Measurements from ENCODE around the gene COBL.

DNA sequence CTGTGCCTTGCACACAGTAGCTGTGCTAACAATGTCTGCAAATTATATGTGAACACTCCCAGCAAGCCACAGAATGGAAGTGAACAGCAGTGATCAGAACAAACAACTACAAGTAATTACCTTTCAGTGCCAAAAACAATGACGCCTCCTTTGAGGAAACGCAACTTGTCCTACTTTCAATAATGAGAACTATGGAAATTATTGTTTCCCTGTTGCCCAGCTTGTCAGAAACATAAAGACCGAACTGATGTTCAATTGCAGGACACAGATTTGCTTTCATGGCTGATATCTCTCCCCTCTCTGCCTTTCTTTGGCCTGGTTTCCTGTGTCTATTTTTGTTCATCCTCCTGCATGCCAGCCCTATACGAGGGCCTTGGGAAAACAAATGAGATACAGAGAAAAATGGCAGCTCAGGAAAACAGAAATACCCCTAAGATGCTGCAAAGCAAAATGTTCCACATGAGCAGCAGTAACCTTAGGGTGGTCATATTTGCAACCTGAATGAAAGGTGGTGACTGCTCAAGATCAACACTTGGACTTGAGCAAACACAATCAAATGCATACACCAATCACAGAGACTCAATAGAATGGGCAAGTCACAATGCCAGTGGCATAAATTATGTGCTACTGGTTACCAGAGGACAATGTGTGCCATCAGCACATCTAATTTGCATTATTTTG, 26.8 kb downstream of the COBL start:
- TF ChIP-seq CTCF (IDR thresholded peaks at IDR 0.05) (no peak), POLR2AphosphoS5 (IDR thresholded peaks at IDR 0.05; ENCODE audit: low read depth, low read length) (no peak)
- TF ChIP-seq, protein P1, sequence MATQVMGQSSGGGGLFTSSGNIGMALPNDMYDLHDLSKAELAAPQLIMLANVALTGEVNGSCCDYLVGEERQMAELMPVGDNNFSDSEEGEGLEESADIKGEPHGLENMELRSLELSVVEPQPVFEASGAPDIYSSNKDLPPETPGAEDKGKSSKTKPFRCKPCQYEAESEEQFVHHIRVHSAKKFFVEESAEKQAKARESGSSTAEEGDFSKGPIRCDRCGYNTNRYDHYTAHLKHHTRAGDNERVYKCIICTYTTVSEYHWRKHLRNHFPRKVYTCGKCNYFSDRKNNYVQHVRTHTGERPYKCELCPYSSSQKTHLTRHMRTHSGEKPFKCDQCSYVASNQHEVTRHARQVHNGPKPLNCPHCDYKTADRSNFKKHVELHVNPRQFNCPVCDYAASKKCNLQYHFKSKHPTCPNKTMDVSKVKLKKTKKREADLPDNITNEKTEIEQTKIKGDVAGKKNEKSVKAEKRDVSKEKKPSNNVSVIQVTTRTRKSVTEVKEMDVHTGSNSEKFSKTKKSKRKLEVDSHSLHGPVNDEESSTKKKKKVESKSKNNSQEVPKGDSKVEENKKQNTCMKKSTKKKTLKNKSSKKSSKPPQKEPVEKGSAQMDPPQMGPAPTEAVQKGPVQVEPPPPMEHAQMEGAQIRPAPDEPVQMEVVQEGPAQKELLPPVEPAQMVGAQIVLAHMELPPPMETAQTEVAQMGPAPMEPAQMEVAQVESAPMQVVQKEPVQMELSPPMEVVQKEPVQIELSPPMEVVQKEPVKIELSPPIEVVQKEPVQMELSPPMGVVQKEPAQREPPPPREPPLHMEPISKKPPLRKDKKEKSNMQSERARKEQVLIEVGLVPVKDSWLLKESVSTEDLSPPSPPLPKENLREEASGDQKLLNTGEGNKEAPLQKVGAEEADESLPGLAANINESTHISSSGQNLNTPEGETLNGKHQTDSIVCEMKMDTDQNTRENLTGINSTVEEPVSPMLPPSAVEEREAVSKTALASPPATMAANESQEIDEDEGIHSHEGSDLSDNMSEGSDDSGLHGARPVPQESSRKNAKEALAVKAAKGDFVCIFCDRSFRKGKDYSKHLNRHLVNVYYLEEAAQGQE (IDR thresholded peaks at IDR 0.05; ENCODE audit: insufficient read depth in 1 of 2, low read depth in 2 of 2, low read length in 1 of 2), result no peak
